ENCODE results near the gene LBR.

Gene LBR

DNA sequence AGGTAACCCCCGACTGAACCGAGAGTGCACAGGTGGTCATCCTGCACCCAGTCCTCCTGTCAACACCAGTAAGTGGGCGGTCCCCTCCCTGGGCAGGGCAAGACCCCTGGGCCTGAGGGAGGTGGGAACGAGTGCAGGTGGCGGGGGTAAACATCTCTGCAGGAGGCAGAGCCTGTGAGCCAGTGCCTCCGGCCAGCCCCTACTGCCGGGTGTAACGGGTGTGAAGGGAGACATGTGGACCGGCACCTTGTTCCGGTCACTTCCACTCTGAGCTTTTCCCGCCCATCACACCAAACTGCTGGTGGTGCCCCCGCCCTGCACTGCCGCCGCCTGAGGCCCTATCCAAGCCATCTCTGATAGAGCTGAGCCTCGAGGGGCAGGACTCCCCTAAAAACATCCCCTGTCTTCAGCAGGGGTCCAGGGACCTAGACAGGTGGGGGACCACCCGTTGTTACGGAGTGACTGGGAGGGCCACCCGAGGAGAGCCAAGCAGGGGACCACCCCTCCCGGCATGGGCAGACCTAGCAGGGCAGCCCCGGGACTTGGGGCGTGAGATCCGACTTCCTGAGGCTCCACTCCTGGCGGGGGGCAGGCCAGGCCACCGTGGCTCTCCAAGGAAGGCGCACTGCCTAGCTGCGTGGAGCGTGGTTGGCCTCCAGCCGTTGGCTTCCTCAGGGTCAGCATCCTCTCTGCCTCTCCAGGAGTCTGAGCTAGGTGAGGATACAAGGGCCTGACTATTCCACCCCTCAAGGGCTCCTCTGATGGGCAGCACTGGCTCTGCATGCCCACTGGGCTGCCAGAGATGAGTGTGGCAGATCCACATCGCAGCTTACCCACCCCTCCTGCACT lies 43.8 kb upstream of the LBR start:
- TF ChIP-seq POLR2A (IDR thresholded peaks at IDR 0.05; ENCODE audit: low read depth, low read length) (no peak), POLR2AphosphoS5 (IDR thresholded peaks at IDR 0.05; ENCODE audit: low read depth, low read length) (no peak), SPI1 (IDR thresholded peaks at IDR 0.05; ENCODE audit: low read depth, low read length) (no peak), PAX5 (IDR thresholded peaks at IDR 0.05; ENCODE audit: insufficient read depth, low read length, severe bottlenecking) (no peak), TAF1 (IDR thresholded peaks at IDR 0.05; ENCODE audit: low read depth, low read length) (no peak), POU2F2 (IDR thresholded peaks at IDR 0.05; ENCODE audit: low read depth, low read length) (no peak)
- FAIRE-seq (no peak), DNase-seq (ENCODE audit: insufficient read length, low spot score) (no peak)

DNA sequence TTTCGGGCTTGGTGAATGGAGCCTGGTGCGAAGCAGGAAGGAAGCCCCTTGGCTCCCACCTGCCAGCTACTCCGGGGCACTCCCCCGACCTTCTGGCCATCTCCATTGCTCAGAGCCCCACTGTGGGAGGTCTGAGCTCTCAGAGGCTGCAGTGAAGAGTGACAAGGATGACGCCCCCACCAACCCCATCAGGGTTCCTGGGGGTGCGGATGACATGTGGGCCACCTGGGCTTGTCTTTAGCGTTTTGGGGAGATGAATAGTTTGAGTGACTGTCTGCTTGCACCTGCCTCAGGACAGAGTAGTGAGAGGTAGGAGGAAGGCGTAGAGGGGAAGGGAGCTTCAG lies 43.2 kb upstream of the LBR start:
- FAIRE-seq = no peak
- TF ChIP-seq TAF1 (IDR thresholded peaks at IDR 0.05; ENCODE audit: low read depth, low read length) (no peak), POLR2A (IDR thresholded peaks at IDR 0.05; ENCODE audit: low read depth, low read length) (no peak), POU2F2 (IDR thresholded peaks at IDR 0.05; ENCODE audit: low read depth, low read length) (no peak), SPI1 (IDR thresholded peaks at IDR 0.05; ENCODE audit: low read depth, low read length) (no peak), PAX5 (IDR thresholded peaks at IDR 0.05; ENCODE audit: insufficient read depth, low read length, severe bottlenecking) (no peak), POLR2AphosphoS5 (IDR thresholded peaks at IDR 0.05; ENCODE audit: low read depth, low read length) (no peak)
- DNase-seq (ENCODE audit: insufficient read length, low spot score) = no peak

DNA sequence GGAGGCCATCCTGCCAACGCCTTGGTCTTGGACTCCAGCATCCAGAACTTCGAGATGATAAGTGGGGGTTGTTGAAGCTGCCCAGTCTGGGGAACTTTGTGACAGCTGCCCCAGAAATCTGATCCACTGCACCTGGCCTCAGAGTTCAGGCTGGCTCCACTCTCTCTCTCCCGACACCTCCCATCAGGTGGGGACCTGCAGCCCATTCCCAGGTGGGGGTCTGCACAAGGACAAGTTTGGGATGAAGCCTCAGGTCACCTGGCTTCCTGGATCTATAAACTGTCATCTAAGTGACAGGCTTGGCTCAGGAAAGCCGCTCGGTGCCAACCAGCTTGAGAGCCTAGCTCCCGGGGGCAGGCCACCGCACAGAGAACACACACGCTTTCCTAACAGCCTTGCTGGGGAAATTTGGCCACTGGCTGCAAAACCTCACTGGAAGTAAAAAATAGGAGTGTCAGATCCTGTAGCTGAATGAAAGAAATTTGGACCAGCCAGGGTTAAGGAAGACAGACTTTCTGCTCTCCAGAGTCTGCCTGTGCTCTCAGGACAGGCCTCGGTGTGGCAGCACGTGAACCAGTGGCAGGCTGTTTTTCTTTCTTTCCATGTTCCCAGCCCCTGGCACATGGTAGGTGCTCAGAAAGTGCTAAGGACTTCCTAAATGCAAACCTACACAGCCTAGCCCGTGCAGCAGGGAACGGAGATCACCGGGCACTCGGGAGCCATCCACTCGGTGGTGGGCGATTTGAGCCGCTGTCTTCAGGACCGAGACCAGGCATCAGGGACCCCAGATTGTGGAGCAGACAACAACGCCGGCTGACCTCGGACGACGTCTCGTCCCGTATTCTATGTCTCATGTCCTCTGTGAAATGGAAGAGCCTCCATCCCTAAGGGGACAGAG lies 42.6 kb upstream of the LBR start:
- TF ChIP-seq POLR2A (IDR thresholded peaks at IDR 0.05; ENCODE audit: low read depth, low read length) = no peak
- TF ChIP-seq TAF1 (IDR thresholded peaks at IDR 0.05; ENCODE audit: low read depth, low read length) = no peak
- no peak for TF ChIP-seq POU2F2 (IDR thresholded peaks at IDR 0.05; ENCODE audit: low read depth, low read length)
- no peak for TF ChIP-seq PAX5 (IDR thresholded peaks at IDR 0.05; ENCODE audit: insufficient read depth, low read length, severe bottlenecking)
- TF ChIP-seq SPI1 (IDR thresholded peaks at IDR 0.05; ENCODE audit: low read depth, low read length) = no peak
- TF ChIP-seq POLR2AphosphoS5 (IDR thresholded peaks at IDR 0.05; ENCODE audit: low read depth, low read length) = no peak
- no peak for DNase-seq (ENCODE audit: insufficient read length, low spot score)
- FAIRE-seq = no peak

DNA sequence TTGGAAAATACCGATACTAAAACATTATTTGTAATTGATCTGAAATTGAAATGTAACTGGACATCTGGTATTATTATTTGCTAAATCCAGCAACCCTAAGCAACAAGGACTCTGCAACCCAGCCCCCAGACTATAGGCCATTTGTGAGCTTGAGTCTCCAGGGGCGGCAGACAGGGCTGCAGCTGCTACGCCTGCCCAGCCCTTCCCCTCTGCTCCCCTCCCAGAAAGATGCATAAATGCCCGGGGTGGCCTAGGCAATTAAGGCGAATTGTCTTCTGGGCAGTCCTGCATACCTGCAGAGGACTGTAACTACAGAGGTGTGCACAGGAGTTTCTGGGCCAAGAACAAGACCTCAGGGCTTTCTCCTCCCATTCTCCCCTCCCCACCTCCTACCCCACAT lies 41.2 kb upstream of the LBR start:
- DNase-seq (ENCODE audit: insufficient read length, low spot score) (no peak), FAIRE-seq (no peak)
- TF ChIP-seq PAX5 (IDR thresholded peaks at IDR 0.05; ENCODE audit: insufficient read depth, low read length, severe bottlenecking) (no peak), SPI1 (IDR thresholded peaks at IDR 0.05; ENCODE audit: low read depth, low read length) (no peak), POU2F2 (IDR thresholded peaks at IDR 0.05; ENCODE audit: low read depth, low read length) (no peak), POLR2AphosphoS5 (IDR thresholded peaks at IDR 0.05; ENCODE audit: low read depth, low read length) (no peak), POLR2A (IDR thresholded peaks at IDR 0.05; ENCODE audit: low read depth, low read length) (no peak), TAF1 (IDR thresholded peaks at IDR 0.05; ENCODE audit: low read depth, low read length) (no peak)

DNA sequence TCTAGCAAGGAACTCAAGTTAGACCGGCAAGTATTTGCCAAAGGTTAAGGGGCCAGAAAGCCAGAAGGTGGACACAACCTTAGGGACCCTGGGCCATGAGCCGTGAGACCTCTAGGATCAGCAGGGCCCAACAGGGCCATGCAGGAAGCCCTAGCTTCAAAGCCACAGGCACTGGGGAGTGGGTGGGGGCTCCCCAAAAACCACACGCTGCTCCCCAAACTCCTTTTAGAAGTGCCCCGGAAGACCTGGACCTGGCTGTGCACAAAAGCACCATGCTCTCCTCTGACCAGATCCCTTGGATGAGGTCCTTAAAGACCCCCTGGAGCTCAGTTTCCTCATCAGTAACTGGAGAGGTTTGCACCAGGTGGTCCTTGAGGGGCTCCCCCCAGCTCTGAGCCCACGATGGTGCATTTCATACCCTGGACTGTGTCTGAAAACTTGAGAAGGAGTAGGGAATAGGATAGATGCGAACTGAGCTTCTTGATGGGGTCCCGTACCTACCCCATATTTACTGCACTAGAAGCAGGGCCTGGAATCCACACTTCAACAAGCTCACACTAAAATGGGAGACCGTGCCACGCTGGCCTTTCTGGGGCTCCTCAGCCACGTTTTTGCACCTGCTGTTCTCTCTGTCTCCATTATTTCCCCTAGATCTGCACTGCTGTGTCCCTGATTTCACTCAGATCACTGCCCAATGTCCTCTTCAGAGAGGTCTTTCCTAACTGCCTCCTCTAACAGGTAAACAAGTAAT lies 40.6 kb upstream of the LBR start:
- DNase-seq (ENCODE audit: insufficient read length, low spot score) (no peak), FAIRE-seq (no peak)
- TF ChIP-seq SPI1 (IDR thresholded peaks at IDR 0.05; ENCODE audit: low read depth, low read length) (no peak), POLR2AphosphoS5 (IDR thresholded peaks at IDR 0.05; ENCODE audit: low read depth, low read length) (no peak), POLR2A (IDR thresholded peaks at IDR 0.05; ENCODE audit: low read depth, low read length) (no peak), PAX5 (IDR thresholded peaks at IDR 0.05; ENCODE audit: insufficient read depth, low read length, severe bottlenecking) (no peak), POU2F2 (IDR thresholded peaks at IDR 0.05; ENCODE audit: low read depth, low read length) (no peak), TAF1 (IDR thresholded peaks at IDR 0.05; ENCODE audit: low read depth, low read length) (no peak)

DNA sequence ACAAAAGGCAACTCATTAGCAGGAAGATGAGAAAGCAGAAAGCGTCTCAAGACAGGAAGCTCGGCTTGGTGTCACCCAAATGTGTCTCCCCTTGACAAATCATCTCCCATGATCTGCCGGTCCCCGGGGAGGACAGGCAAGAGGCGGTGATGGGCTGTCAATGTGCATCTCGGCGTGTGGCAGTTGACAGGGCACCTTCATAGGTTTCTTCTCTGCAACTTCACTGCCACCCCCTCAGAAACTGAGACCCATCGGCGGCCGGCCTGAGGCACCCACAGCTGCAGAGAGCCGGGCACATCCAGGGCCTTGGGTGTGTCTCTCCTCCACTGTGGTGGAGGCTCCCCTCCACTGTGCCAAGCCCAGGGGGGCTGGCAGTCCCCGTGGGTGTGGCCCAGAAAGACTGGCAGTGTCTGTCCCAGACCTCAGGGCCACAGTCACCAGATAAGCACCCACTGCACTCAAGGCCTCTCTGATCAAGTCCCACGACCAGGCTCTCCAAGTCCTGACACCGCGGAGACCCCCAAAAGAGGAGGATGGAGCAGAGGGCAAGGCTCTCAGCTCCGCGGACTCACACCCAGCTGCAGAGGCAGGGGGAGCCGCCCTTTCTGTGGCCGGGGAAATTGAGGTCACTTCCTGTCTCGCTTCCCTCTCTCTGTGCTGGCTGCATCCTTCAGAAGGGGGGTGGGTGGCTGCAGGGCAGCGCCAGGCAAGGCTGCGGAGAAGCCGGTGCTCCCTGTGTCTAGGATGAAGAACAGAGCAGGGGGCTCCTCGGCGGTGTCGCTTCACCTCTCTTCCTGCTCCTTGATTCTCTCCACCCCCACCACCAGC lies 39.6 kb upstream of the LBR start:
- DNase-seq (ENCODE audit: insufficient read length, low spot score) (peak; percentile 81), FAIRE-seq (peak; percentile 96)
- TF ChIP-seq SPI1 (IDR thresholded peaks at IDR 0.05; ENCODE audit: low read depth, low read length) (peak; percentile 85), TAF1 (IDR thresholded peaks at IDR 0.05; ENCODE audit: low read depth, low read length) (peak; percentile 81), POLR2A (IDR thresholded peaks at IDR 0.05; ENCODE audit: low read depth, low read length) (peak; percentile 97), POLR2AphosphoS5 (IDR thresholded peaks at IDR 0.05; ENCODE audit: low read depth, low read length) (peak; percentile 93), PAX5 (IDR thresholded peaks at IDR 0.05; ENCODE audit: insufficient read depth, low read length, severe bottlenecking) (no peak), POU2F2 (IDR thresholded peaks at IDR 0.05; ENCODE audit: low read depth, low read length) (peak; percentile 91)

DNA sequence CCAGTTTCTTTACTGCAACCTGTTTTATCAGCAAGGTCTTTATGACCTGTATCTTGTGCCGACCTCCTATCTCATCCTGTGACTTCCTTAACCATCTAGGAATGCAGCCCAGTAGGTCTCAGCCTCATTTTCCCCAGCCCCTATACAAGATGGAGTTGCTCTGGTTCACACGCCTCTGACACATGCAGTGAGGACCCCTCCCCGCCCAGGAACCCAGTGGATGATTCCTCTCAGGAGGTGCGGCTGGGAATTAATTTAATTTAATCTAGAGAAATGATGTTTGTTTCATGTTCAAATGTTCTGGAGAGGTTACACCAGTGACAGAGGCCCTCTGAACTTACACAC lies 39.0 kb upstream of the LBR start:
- FAIRE-seq = no peak
- no peak for TF ChIP-seq SPI1 (IDR thresholded peaks at IDR 0.05; ENCODE audit: low read depth, low read length)
- TF ChIP-seq POLR2A (IDR thresholded peaks at IDR 0.05; ENCODE audit: low read depth, low read length) = no peak; the same call in 1 of the 2 replicates
- TF ChIP-seq POLR2AphosphoS5 (IDR thresholded peaks at IDR 0.05; ENCODE audit: low read depth, low read length) = peak; percentile 59; the same call in 1 of the 2 replicates
- TF ChIP-seq TAF1 (IDR thresholded peaks at IDR 0.05; ENCODE audit: low read depth, low read length) = no peak
- TF ChIP-seq PAX5 (IDR thresholded peaks at IDR 0.05; ENCODE audit: insufficient read depth, low read length, severe bottlenecking) = no peak
- no peak for DNase-seq (ENCODE audit: insufficient read length, low spot score)

All from GM12891 (cell line).